Liver (tissue), 3 donors: ENCODE results near the gene NAA50.

Experiments used
- CTCF ChIP-seq: fragments of 150-350 bp; IDR thresholded peaks from 2 replicates; pipeline ENCODE4 v1.5.1; 2017; ENCODE audit warnings: improper control_type of control experiment, low read depth, low read length; ENCODE audit not compliant: missing input control
- FOXA1 ChIP-seq: IDR thresholded peaks from 2 replicates; pipeline ENCODE4 v1.6.1; 2016; ENCODE audit warnings: antibody characterized with exemption
- HNF4A ChIP-seq, 2 donors: conservative IDR thresholded peaks; 2 replicates each; pipeline ENCODE4 v1.6.1; 2016; ENCODE audit warnings: antibody characterized with exemption in 2 of 2, mild to moderate bottlenecking in 2 of 2
- HNF4G ChIP-seq: IDR thresholded peaks from 2 replicates; pipeline ENCODE4 v1.6.1; 2016; ENCODE audit warnings: antibody characterized with exemption
- JUND ChIP-seq, 2 donors: IDR thresholded peaks; 2 replicates each; pipeline ENCODE4 v1.6.1; 2016; ENCODE audit warnings: antibody characterized with exemption in 2 of 2
- RAD21 ChIP-seq, 2 donors: IDR thresholded peaks; 2 replicates each; pipeline ENCODE4 v1.6.1; 2016; ENCODE audit warnings: antibody characterized with exemption in 2 of 2, mild to moderate bottlenecking in 2 of 2
- RXRA ChIP-seq, 2 donors: IDR thresholded peaks; 2 replicates each; pipeline ENCODE4 v1.6.1; 2017 to 2018; ENCODE audit warnings: antibody characterized with exemption in 2 of 2, mild to moderate bottlenecking in 1 of 2
- SP1 ChIP-seq: IDR thresholded peaks from 2 replicates; pipeline ENCODE4 v1.6.1; 2018; ENCODE audit warnings: antibody characterized with exemption, mild to moderate bottlenecking
- TAF1 ChIP-seq: conservative IDR thresholded peaks from 2 replicates; pipeline ENCODE4 v1.6.1; 2016; ENCODE audit warnings: antibody characterized with exemption, mild to moderate bottlenecking
- YY1 ChIP-seq: IDR thresholded peaks from 2 replicates; pipeline ENCODE4 v1.6.1; 2016; ENCODE audit warnings: antibody characterized with exemption, mild to moderate bottlenecking
- TF ChIP-seq, protein P1 (sequence below): IDR thresholded peaks from 2 replicates; pipeline ENCODE4 v1.6.1; 2016; ENCODE audit warnings: antibody characterized with exemption
- TF ChIP-seq, protein P2 (sequence below): IDR thresholded peaks from 2 replicates; pipeline ENCODE4 v1.6.1; 2016; ENCODE audit warnings: antibody characterized with exemption
- TF ChIP-seq, protein P3 (sequence below): IDR thresholded peaks from 2 replicates; pipeline ENCODE4 v1.6.1; 2016; ENCODE audit warnings: antibody characterized with exemption
- donor health status: healthy.
- donor health status: healthy.

DNA sequence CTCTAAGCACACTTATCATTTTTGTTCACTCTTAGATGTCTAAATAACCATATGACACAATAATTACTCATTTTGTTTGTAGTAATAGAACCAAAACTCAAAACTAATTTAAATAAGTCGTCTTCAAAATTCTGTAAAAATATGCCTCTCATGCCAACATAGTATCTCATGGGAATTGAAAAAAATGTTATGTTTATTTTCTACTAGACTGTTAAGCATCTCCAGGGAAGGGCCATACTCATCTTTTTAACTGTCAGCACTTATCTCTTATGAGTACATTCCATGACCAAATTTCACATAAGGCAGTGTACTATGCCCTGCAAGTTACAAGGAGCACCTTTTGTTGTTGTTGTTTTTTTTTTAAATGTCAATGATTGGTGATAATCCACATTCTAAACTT, 31.3 kb downstream of the NAA50 start:
- TF ChIP-seq, protein P1, sequence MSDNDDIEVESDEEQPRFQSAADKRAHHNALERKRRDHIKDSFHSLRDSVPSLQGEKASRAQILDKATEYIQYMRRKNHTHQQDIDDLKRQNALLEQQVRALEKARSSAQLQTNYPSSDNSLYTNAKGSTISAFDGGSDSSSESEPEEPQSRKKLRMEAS = no peak
- TF ChIP-seq CTCF (no peak), FOXA1 (no peak), JUND (IDR thresholded peaks at IDR 0.05) (no peak), YY1 (no peak), HNF4A (conservative IDR thresholded peaks at IDR 0.05) (no peak), RAD21 (IDR thresholded peaks at IDR 0.05) (no peak), SP1 (no peak), HNF4G (no peak), RXRA (IDR thresholded peaks at IDR 0.05) (no peak), TAF1 (no peak)
- TF ChIP-seq, protein P2, sequence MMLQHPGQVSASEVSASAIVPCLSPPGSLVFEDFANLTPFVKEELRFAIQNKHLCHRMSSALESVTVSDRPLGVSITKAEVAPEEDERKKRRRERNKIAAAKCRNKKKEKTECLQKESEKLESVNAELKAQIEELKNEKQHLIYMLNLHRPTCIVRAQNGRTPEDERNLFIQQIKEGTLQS = no peak
- TF ChIP-seq, protein P3, sequence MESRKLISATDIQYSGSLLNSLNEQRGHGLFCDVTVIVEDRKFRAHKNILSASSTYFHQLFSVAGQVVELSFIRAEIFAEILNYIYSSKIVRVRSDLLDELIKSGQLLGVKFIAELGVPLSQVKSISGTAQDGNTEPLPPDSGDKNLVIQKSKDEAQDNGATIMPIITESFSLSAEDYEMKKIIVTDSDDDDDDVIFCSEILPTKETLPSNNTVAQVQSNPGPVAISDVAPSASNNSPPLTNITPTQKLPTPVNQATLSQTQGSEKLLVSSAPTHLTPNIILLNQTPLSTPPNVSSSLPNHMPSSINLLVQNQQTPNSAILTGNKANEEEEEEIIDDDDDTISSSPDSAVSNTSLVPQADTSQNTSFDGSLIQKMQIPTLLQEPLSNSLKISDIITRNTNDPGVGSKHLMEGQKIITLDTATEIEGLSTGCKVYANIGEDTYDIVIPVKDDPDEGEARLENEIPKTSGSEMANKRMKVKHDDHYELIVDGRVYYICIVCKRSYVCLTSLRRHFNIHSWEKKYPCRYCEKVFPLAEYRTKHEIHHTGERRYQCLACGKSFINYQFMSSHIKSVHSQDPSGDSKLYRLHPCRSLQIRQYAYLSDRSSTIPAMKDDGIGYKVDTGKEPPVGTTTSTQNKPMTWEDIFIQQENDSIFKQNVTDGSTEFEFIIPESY = no peak
